Hepatocyte (in vitro differentiated cells): Measurements from ENCODE around the gene IFI27L1.
A peak's percentile ranks its signal among the peaks of the same experiment; 100 is the strongest.

Experiments
- CTCF ChIP-seq: fragments of 200-600 bp; sonication (generic); IDR thresholded peaks from 2 replicates; pipeline ENCODE4 v1.5.1; 2016; ENCODE audit warnings: antibody characterized with exemption, mild to moderate bottlenecking; ENCODE audit not compliant: poor library complexity
- EZH2phosphoT487 ChIP-seq: fragments of 200-600 bp; sonication (generic); IDR thresholded peaks from one replicate; pipeline ENCODE4 v1.6.1; 2018; ENCODE audit warnings: antibody characterized with exemption, mild to moderate bottlenecking, low read depth, moderate library complexity; ENCODE audit not compliant: unreplicated experiment, severe bottlenecking

GRCh38 chr14:94143239-94143638, 62.1 kb downstream of the IFI27L1 start:
- TF ChIP-seq CTCF (peak; percentile 15), EZH2phosphoT487 (no peak)
